GM06990 (cell line): ENCODE measurements around the gene ENPP7.

Experiments used
- DNase-seq: peaks from one replicate; pipeline ENCODE4 v3.0.0-alpha.2; 2011; ENCODE audit not compliant: insufficient read length; ENCODE audit errors: extremely low read depth
- H3K27me3 ChIP-seq: replicated peaks from 2 replicates; pipeline ENCODE4 v1.6.0; 2011; ENCODE audit warnings: low read length; ENCODE audit not compliant: control insufficient read depth, insufficient read depth
- H3K36me3 ChIP-seq: 2 replicates; pipeline ENCODE4 v1.5.1; 2011; ENCODE audit warnings: low read length; ENCODE audit not compliant: control insufficient read depth, insufficient read depth
- H3K4me3 ChIP-seq: replicated peaks from 2 replicates; pipeline ENCODE4 v1.5.1; 2011; ENCODE audit warnings: low read depth, mild to moderate bottlenecking, control low read depth, low read length
- CTCF ChIP-seq: IDR thresholded peaks from 2 replicates; pipeline ENCODE4 v1.5.1; 2011; ENCODE audit warnings: low read length, control low read depth, mild to moderate bottlenecking, inconsistent platforms; ENCODE audit not compliant: insufficient read depth, poor library complexity, severe bottlenecking

Gene ENPP7

GRCh38 chr17:79778504-79779083, 47.9 kb downstream of the ENPP7 start:
- H3K4me3 ChIP-seq: peak overlapping the region; percentile 69
- TF ChIP-seq CTCF: no peak
- H3K27me3 ChIP-seq: peaks cover 1% of the 10 kb centered on the region
- no peak for DNase-seq
- H3K36me3 ChIP-seq: no peaks in the 10 kb centered on the region

- no peak for DNase-seq
- TF ChIP-seq CTCF: no peak
- no peaks in the 10 kb centered on the region for H3K36me3 ChIP-seq
- peak overlapping the region; percentile 69; the same call in 1 of the 2 replicates for H3K4me3 ChIP-seq
- peaks cover 1% of the 10 kb centered on the region; the same call in 1 of the 2 replicates for H3K27me3 ChIP-seq
Observed at GRCh38 chr17:79779084-79779529, 48.4 kb downstream of the ENPP7 start.

GRCh38 chr17:79779661-79780365, 49.1 kb downstream of the ENPP7 start:
- Histone ChIP-seq H3K4me3 (no peak overlapping the region), H3K36me3 (no peaks in the 10 kb centered on the region), H3K27me3 (peaks cover 1% of the 10 kb centered on the region; the same call in 1 of the 2 replicates)
- DNase-seq: no peak
- TF ChIP-seq CTCF: no peak

- Histone ChIP-seq H3K27me3 (peaks cover 1% of the 10 kb centered on the region; the same call in 1 of the 2 replicates), H3K4me3 (no peak overlapping the region), H3K36me3 (no peaks in the 10 kb centered on the region)
- no peak for TF ChIP-seq CTCF
- no peak for DNase-seq
Observed at GRCh38 chr17:79781012-79781650, 50.4 kb downstream of the ENPP7 start.

- Histone ChIP-seq H3K4me3 (no peak overlapping the region), H3K36me3 (no peaks in the 10 kb centered on the region), H3K27me3 (no peaks in the 10 kb centered on the region; the same call in 1 of the 2 replicates)
- TF ChIP-seq CTCF: no peak
- no peak for DNase-seq
Observed at GRCh38 chr17:79781736-79782575, 51.2 kb downstream of the ENPP7 start.
